Measurements from ENCODE around the gene DYSF. TPM values are rescaled to one million over a fixed set of nuclear protein-coding genes. Genes with fewer than 3 reads are reported as not detected.

Gene DYSF
- total RNA-seq, 1 experiment from 2014 or later = 2.2 TPM

GRCh38 chr2:71552861-71553301 is 99.5 kb downstream of the DYSF start:
- Histone ChIP-seq H3K4me3 (ENCODE audit: low read depth, low read length) (no peak overlapping the region), H3K36me3 (ENCODE audit: control insufficient read depth, insufficient read depth, low read length) (no peaks in the 10 kb centered on the region), H3K4me1 (peaks cover 6% of the 10 kb centered on the region; the same call in 1 of the 2 replicates), H3K9me3 (no peaks in the 10 kb centered on the region), H3K27me3 (replicated peaks; ENCODE audit: control insufficient read depth, insufficient read depth, low read length) (no peaks in the 10 kb centered on the region)
- Mint-ChIP-seq H3K27ac (ENCODE audit: unreplicated experiment) (no peak overlapping the region), H3K27me3 (ENCODE audit: insufficient read depth, unreplicated experiment) (peaks cover 2% of the 10 kb centered on the region), H3K4me3 (ENCODE audit: unreplicated experiment) (no peak overlapping the region), H3K9me3 (ENCODE audit: unreplicated experiment) (no peaks in the 10 kb centered on the region), H3K4me1 (ENCODE audit: low read depth, unreplicated experiment) (no peaks in the 10 kb centered on the region), H3K36me3 (ENCODE audit: insufficient read depth, unreplicated experiment) (no peaks in the 10 kb centered on the region)
- DNase-seq = no peak
- ChIA-PET POLR2A (no interaction called here), CTCF (interaction anchor here (1.0 kb wide), 1 partner anchor 600 kb away, joined by 3 read pairs; no protein-coding TSS in a partner anchor)
- no peak for TF ChIP-seq CTCF (IDR thresholded peaks at IDR 0.05; ENCODE audit: insufficient read depth in 1 of 2, low read depth in 1 of 2, low read length in 1 of 2, severe bottlenecking in 1 of 2, unreplicated experiment in 1 of 2)
- no TSS peak for BruUV-seq (replicated peaks)
- intact Hi-C loops (cut with micrococcal nuclease; ENCODE audit: unreplicated experiment) = no loop called here

GRCh38 chr2:71554028-71554705 is 100.8 kb downstream of the DYSF start:
- intact Hi-C loops (cut with micrococcal nuclease; ENCODE audit: unreplicated experiment) = no loop called here
- BruUV-seq (replicated peaks) = no TSS peak
- no peak overlapping the region for H3K4me3 ChIP-seq (ENCODE audit: low read depth, low read length)
- no peaks in the 10 kb centered on the region for H3K9me3 ChIP-seq
- no peaks in the 10 kb centered on the region for H3K27me3 ChIP-seq (replicated peaks; ENCODE audit: control insufficient read depth, insufficient read depth, low read length)
- H3K36me3 ChIP-seq (ENCODE audit: control insufficient read depth, insufficient read depth, low read length) = no peaks in the 10 kb centered on the region
- no peak overlapping the region for H3K4me3 Mint-ChIP-seq (ENCODE audit: unreplicated experiment)
- peaks cover 2% of the 10 kb centered on the region for H3K27me3 Mint-ChIP-seq (ENCODE audit: insufficient read depth, unreplicated experiment)
- H3K4me1 ChIP-seq = peaks cover 6% of the 10 kb centered on the region; the same call in 1 of the 2 replicates
- H3K36me3 Mint-ChIP-seq (ENCODE audit: insufficient read depth, unreplicated experiment) = no peaks in the 10 kb centered on the region
- no peak for DNase-seq
- ChIA-PET CTCF (interaction anchor here (0.7 to 1.1 kb wide), 2 partner anchors 11 to 15 kb away, joined by 3 to 4 read pairs; no protein-coding TSS in a partner anchor), POLR2A (interaction anchor here (0.5 kb wide), 1 partner anchor 12 kb away, joined by 4 read pairs; no protein-coding TSS in a partner anchor)
- H3K27ac Mint-ChIP-seq (ENCODE audit: unreplicated experiment) = no peak overlapping the region
- no peaks in the 10 kb centered on the region for H3K9me3 Mint-ChIP-seq (ENCODE audit: unreplicated experiment)
- H3K4me1 Mint-ChIP-seq (ENCODE audit: low read depth, unreplicated experiment) = no peaks in the 10 kb centered on the region
- no peak for TF ChIP-seq CTCF (IDR thresholded peaks at IDR 0.05; ENCODE audit: insufficient read depth in 1 of 2, low read depth in 1 of 2, low read length in 1 of 2, severe bottlenecking in 1 of 2, unreplicated experiment in 1 of 2)

- no peak for DNase-seq
- Histone ChIP-seq H3K4me1 (peaks cover 6% of the 10 kb centered on the region; the same call in 1 of the 2 replicates), H3K27me3 (replicated peaks; ENCODE audit: control insufficient read depth, insufficient read depth, low read length) (no peaks in the 10 kb centered on the region), H3K36me3 (ENCODE audit: control insufficient read depth, insufficient read depth, low read length) (no peaks in the 10 kb centered on the region), H3K9me3 (no peaks in the 10 kb centered on the region), H3K4me3 (ENCODE audit: low read depth, low read length) (no peak overlapping the region)
- H3K4me1 Mint-ChIP-seq (ENCODE audit: low read depth, unreplicated experiment) = no peaks in the 10 kb centered on the region
- no TSS peak for BruUV-seq (replicated peaks)
- ChIA-PET CTCF (interaction anchor here (0.7 to 1.1 kb wide), 2 partner anchors 10 to 15 kb away, joined by 3 to 4 read pairs; no protein-coding TSS in a partner anchor), POLR2A (no interaction called here)
- no peaks in the 10 kb centered on the region for H3K36me3 Mint-ChIP-seq (ENCODE audit: insufficient read depth, unreplicated experiment)
- H3K27me3 Mint-ChIP-seq (ENCODE audit: insufficient read depth, unreplicated experiment) = peaks cover 2% of the 10 kb centered on the region
- H3K9me3 Mint-ChIP-seq (ENCODE audit: unreplicated experiment) = no peaks in the 10 kb centered on the region
- H3K4me3 Mint-ChIP-seq (ENCODE audit: unreplicated experiment) = no peak overlapping the region
- TF ChIP-seq CTCF (IDR thresholded peaks at IDR 0.05; ENCODE audit: insufficient read depth in 1 of 2, low read depth in 1 of 2, low read length in 1 of 2, severe bottlenecking in 1 of 2, unreplicated experiment in 1 of 2) = no peak
- H3K27ac Mint-ChIP-seq (ENCODE audit: unreplicated experiment) = no peak overlapping the region
- intact Hi-C loops (cut with micrococcal nuclease; ENCODE audit: unreplicated experiment) = no loop called here
Observed at GRCh38 chr2:71554706-71555056, 101.3 kb downstream of the DYSF start.

Measured in Caco-2 (cell line).